CD4-positive, alpha-beta T cell treated with Interleukin-6 at 100 ng/mL for 8 hours (primary cell): Measurements from ENCODE around the gene ALPL.
"Not testable (repeated sequence)": the region's sequence is repeated elsewhere in the genome, so short reads cannot be mapped to it uniquely, and the experiment has no call there.

Experiments used
- DNase-seq: peaks from one replicate; pipeline ENCODE4 v3.0.0-alpha.2; 2020; ENCODE audit warnings: mixed read lengths, low spot score

The ALPL gene

DNA sequence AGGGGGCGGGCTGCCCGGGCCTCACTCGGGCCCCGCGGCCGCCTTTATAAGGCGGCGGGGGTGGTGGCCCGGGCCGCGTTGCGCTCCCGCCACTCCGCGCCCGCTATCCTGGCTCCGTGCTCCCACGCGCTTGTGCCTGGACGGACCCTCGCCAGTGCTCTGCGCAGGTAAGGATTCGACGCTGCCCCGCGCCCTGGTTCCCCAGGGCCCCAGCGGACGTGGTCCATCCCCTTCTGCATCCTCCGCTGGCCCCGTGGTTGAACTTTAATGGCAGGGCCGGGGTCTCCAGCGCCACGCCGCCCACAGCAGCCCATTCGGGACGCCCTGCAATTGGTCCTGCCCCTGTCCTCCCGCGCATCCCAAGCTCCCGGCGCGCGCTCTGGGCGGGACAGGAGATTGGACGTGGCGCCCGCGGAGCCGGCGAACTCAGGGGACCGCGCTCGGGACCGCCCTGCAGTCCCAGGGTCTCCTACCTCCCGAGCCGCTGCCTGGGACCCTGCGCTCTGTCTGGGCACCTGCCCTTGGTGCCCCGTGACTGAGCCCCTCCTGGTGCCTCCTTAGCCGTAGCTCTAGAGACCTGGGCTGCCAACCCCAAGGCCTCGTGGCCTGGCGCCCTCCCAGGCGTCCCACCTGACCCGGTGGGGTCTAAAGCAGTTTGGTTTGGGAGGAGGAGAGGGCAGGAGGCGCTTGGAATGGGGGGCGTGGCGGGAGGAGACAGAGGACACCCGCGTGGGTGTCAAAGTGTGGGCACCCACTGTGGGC lies at the start of gene ALPL:
TSS of gene ALPL (plus strand) at position 73 of the 762 bp plus-strand sequence. CDS start 44,659 bp downstream, outside the sequence.
- DNase-seq = no peak

DNA sequence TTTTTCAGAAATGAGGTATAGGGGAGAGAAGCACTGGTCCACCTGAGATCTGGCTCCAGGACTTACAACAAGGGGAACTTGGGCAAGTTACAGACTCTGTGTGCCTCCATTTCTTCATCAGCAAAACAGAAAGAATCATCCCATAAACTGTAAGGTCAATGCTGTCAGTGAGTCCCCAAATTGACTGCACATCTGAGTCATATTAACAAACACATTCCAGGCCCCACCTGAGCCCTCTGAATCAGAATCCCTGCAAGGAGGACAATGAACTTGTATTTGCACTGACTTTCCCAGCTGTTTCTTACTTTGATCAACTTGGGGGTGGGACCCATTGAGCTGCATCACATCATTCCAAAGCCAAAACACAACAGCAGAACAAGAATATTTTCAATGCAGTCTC lies 44.1 kb upstream of the ALPL start:
- not testable (repeated sequence) for DNase-seq

DNA sequence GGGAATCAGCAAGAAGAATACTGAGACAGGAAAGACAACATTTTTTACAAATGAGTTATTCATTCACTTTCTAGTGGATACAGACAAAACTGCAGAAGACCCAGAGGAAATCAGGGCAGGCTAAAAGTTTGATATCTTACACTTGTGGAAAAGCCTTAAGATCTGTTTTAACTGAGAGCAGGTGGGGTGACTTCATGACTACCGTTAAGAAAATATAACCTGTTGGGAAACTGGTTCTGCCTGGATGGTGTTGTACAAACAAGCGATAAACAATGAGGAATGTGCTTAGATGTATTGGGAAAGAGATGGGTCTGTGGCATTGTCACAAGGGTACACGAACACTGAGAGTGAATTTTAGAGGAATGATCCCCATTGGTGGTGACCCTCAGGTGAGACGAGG lies 41.3 kb upstream of the ALPL start:
- DNase-seq = not testable (repeated sequence)

DNA sequence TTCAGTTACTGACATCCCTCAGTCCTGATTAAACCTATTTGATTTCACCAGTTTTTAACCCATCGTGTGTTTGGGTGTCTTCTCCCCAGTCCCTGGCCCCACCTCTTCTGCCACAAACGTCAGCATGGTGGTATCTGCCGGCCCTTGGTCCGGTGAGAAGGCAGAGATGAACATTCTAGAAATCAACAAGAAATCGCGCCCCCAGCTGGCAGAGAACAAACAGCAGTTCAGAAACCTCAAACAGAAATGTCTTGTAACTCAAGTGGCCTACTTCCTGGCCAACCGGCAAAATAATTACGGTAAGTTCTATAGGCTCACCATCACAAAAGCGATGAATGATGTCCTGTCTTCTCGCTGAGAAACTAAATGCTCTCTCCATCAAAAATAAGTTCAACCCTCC lies 40.6 kb upstream of the ALPL start:
- DNase-seq = no peak

DNA sequence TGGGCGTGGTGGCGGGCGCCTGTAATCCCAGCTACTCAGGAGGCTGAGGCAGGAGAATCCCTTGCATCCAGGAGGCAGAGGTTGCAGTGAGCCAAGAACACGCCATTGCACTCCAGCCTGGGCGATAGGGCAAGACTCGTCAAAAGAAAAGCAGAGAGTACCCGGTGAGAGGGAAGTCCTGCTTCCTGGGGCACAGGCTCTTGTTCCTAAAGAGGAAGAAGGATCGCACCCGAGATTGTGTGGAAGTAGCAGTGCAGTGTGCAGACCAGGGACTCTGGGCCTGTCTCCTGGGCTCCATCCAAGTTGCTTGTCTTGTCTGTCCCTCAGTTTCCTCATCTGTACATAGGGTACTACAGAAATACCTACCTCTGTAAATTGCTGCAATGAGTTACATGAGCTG lies 39.6 kb upstream of the ALPL start:
- no peak for DNase-seq

DNA sequence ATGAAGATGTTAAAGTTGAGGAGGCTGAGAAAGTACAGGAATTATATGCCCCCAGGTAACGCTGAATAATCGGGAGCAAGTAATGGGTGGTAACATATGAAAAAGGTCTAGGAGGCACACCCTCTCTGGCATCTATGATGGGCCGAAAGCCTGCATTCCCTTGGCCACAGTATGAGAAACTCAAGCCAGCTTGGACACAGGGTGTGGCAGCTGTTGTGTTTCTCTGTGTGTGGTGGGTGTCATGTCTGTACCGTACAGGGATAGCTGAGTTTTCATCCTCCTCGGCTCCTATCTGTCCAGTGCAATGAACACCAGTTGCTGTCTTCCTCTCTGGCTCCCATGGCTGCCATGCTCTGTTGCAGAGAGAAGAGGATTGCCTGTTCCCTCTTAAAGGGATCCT lies 36.4 kb upstream of the ALPL start:
- no peak for DNase-seq

DNA sequence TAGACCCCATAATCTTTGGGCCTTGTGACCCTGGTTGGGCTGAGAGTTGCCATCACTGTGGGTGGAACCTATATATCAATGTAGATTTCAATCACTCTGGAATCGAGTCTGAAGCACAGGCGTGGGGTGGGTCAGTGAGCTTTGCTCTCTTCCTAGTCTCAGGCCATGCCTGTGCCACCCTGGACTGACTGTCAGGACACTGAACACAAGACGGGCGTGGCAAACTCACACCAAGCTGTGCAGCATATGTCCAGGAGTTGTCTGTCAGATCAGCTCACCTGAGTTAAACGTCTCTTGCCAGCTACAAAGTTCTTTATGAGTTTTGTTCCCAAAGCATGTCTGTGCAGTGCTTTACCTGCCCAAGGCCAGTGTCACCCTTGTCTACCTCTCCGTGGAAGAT lies 30.9 kb upstream of the ALPL start:
- DNase-seq = no peak

DNA sequence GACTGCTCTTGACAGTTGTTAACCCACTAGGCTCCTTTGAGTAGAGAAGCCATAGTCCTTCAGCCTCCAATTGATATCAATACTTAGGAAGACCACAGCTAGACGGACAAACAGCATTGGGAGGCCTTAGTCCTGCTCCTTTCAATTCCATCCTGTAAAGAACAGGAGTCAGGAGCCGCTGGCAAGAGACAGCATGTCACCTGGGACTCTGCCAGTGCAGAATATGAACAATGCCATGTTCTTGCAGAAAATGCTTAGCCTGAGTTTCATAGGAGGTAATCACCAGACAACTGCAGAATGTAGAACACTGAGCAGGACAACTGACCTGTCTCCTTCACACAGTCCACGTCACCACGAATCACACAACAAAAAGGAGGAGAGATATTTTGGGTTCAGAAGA lies 25.3 kb upstream of the ALPL start:
- DNase-seq = not testable (repeated sequence)

DNA sequence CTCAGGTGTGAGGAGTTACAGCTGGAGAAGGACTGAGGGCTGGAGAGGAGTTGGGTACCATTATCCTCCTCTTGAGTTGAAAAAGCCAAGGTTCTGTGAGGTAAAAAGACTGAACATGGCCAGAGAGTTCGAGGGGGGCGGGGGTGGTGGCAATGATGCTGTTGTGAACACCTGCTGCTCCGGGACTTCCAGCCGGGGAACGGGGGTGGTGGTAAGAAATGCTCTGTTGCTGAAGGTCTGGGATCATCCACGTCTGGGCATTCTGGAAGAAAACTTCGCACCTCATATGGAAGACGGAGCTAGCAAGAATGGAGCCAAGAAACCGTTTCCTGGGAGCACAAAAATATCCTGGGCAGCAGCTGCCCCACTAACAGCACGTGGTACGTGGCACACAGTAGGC lies 20.1 kb upstream of the ALPL start:
- DNase-seq = no peak

DNA sequence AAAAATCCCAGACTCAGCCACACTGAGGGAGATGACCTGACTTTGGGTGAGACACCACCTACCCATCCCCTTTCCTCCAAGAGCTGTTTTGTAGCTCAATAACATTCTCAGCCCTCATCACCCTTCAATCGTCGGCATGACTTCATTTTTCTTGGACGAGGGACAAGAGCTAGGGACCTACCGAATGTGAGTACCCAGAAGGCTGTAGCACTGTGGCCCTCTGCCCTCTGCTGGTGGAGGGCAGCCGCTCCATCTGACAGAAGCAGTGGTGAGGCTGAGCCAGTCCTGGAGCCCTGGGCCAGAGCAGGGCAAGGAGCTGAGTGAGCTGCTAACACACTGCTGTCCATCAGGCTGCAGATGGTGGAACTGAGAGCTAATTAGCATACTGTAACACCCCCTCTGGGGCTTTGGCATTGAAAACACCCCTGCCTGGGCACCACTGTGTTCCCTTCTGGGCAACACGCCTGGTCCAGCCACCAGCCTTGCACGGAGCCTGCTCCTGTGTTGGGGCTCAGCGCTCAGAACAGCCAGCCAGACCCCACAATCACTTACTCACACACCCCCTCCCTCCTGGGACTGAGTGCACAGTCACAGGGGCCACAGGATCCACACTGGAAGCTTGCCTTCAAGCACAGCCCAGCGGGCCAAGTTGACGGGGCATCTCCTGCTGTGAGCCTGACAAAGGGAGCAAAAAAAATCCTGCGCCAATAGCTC lies 18.3 kb upstream of the ALPL start:
- DNase-seq = no peak

DNA sequence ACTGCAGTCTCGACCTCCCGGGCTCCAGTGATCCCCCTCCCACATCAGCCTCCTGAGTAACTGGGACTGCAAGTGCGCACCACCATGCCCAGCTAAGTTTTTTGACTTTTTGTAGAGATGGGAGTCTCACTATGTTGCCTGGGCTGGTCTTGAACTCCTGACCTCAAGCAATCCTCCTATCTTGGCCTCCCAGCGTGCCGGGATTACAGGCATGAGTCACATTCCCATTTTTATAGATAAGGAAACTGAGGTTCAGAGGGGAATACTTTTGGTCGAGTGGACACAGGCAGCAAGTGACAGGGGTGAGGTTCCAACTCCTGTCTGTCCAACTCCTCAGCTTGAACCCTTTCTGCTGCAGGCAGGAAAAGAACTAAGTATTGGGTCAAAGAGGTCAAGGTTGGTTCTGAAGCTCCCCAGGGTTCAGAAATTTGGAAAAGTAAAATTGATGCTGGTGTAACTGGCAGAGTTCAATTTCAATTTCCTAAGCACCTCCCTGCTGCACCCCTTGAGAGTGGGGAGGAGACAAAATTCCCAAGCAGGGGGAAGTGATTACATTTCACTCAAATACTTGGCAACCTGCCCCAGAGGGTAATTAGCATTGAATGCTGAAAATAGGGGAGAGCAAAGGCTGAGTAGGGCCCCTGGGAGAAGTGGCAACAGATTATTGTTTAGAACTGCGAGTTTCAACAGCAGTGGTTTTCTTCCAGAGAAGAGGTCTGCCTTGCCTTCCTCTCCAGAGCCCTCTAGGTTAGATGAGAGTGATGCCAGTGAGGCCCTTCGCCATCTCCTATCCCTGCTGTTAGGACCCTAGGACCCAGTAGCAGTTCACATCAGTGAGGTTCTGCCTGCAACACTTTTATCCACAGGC lies 17.5 kb upstream of the ALPL start:
- DNase-seq = no peak

DNA sequence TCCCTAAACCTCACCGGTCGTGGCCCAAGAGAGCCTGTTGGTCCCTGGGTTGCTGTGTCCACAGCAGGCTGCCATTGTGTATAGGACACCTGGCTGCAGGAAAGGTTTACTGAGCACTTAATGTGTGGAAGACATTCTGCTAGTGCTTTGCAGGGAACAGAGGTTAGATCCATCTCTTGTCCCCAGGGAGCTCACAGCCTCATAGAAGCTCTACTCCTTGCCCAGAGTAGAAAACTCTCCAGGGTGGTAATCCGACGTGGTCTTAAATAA lies 16.9 kb upstream of the ALPL start:
- DNase-seq = no peak

DNA sequence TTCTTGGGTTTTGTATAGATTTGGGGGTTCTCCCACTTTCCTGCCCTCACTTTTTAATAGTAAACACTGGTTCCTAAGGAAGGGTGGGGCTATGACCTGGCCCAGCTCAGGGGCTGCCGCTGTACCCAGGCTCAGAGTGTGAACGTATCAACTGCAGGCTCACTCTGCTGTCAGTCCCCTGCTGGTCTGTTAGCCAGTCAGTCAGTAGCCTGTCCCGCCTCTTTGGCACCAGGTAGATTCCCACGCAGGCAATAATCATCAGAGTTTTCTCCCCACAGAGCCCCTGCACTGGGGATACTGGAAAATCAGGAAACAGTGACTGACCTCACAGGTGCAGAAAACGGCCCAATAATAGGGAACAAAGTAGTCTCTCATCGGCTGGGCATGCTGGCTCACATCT lies 15.0 kb upstream of the ALPL start:
- DNase-seq = no peak

DNA sequence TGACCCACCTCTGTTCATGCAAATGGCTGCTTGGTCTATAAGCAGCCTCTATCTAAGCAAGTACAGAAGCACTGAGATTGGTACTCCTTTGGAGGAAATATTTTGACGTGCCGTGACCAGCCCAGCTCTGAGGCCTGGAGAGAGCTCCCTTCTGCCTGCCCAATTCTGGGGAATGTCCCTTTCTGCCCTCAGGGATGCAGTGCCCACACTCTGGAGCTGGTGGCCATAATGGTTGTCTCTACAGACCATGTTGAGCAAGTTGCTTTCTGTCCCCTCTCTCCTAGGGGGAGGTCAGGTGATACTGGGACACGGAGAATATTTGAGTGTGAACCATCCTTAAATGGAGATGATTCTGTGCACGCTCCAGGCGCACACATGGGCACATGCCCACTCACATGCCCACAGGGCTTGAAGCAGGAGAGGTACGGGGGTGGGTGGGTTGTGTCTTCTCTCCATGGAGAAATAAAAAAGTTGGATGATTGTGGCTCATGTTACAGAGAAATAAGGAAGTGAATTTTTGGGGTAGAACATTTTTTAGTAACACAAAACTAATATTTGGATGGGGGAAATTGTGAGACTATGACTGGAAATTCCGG lies 13.9 kb upstream of the ALPL start:
- DNase-seq = no peak

DNA sequence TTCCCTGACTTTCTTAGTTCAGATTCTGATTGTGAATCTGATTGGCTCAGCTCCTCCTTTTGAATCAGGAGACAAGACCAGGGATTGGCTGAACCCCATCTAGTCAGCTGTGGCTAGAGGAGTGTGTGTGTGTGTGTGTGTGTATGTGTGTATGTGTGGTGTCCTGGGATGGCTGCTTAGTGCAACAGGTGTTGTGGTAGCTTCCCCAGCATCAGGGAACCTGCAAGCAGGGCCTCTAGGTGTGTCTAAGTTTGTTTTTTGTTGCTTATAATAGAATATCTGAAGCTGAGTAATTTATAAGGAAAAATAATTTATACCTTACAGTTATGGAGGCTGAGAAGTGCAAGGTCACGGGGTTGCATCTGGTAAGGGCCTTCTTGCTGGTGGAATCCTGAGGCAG lies 13.2 kb upstream of the ALPL start:
- DNase-seq = no peak

DNA sequence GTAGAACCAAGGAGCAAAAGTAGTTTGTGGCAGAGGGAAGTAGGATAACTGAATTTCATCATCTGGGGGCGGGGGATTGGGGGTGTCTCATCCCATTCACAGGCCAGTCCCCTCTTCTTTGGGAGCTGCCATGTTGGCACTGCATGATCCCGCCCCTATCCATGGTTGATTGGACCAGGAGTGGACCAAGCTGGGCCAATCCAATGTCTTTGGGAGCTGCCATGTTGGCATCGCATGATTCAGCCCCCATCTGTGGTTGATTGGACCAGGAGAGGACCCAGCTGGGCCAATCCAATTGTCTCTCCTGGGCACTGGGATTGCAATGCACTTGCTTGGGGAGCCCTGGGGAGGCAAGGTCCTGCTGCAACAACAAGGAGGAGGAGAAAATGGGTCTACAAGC lies 12.3 kb upstream of the ALPL start:
- DNase-seq = no peak

DNA sequence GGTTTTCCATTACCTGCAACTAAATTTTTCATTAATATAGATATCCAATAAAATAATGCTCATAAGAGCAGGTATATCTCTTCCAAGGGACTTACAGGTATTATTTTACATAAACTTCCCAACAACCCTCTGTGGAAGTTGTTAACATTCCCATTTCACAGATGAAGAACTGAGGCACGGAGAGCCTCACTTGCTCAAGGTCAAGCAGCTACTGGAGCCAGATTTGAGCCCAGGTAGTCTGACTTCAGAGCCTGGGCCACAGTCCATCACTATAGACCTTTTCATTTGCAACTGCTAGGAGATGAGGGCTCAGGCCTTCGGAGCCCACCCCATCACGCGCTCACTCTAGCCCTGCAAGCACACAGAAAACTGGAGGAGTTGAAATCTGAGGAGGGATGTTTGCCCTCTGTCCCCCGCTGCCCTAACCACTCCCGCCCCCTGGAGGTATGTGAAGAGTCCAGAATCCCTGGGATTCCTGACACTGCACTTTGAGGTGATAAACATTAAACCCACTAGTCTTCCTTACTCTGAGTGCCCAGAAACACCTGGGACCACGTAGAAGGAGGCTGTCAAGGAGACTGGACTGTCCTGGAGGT lies 11.7 kb upstream of the ALPL start:
- DNase-seq = no peak

DNA sequence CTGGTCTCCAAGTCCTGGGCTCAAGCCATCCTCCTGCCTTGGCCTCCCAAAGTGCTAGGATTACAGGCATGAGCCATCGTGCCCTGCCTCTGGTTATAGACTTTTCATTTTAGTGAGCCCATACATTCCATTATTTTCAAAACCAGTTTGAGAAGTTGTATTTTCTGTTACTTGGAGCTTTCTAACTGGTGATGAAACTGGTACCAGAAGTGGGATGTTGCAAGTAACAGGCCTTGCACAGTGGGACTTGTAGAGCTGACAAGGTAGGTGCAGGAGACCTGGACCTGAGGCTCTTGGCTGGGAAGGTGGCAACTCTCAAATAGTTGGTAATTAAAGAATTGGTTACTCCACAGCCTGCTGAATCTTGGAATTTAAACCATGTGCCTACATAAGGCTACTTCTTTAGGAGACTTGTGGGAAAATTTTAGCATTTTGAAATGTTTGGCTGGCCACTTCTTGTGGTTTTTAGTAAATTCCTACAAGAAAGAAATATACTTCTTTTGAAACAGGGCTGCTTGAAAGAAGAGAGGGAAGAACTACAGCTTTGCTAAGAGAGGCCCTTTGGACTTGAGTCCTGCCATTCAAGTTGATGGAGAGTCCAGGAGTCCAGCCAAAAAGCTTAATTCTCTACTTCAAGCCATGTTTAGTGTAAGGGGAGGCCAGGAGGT lies 9.8 kb upstream of the ALPL start:
- DNase-seq = no peak

DNA sequence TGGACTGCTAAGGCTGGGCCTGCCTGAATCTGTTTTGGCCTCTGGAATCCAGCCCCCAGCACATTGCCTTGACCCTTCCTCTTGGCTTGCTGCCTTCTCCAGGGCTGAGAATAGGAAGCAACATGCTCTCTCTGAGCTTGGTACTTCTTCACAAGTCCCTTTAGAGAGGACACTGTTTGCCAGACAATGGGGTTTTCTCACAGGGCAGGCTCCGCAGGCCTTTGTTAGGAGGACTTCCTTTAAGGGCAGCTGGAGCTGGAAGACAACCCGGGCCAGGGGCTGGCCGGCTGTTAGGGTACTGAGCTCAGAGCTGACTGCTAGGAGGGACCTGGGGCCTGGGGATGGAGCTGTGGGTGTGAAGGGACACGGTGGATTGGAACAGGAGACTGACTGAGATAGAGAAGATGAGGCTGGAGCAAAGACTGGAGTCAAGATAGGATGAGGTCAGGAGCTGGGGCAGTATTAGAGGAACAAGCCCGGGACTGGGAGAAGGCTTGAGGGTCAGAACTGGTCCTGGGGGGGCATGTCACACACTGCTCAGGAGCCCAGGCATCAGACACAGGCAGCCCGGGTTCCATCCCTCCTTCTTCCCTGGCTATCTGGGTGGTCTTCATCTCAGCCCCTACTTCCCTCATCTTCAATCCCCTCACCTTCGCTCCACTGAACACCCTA lies 5.4 kb upstream of the ALPL start:
- DNase-seq = no peak

DNA sequence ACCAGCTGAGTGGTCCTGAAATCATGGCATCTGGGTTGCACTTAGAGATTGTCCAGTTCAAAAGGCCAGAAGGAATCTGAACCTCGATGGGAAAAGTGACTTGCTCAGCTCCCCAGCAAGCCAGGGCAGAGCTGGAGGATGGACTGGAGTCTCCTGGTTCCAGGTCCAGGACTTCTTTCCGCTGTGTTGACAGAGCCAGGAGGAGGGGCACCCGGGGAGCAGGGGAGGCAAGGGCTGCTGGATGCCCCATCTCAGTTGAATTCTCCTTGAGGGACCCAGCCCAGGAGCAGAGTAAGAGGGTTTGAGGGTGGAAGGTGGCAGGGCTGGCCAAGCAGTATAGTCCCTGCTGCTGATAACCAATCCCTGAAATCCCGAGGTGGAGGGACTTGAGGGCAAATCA lies 2.4 kb upstream of the ALPL start:
- DNase-seq = no peak
